ENCODE measurements around the gene MAGI2. TPM values are rescaled to one million over a fixed set of nuclear protein-coding genes. Genes with fewer than 3 reads are reported as not detected.

MAGI2 gene
- total RNA-seq, 1 experiment from 2014 or later: 0.22 TPM

DNA sequence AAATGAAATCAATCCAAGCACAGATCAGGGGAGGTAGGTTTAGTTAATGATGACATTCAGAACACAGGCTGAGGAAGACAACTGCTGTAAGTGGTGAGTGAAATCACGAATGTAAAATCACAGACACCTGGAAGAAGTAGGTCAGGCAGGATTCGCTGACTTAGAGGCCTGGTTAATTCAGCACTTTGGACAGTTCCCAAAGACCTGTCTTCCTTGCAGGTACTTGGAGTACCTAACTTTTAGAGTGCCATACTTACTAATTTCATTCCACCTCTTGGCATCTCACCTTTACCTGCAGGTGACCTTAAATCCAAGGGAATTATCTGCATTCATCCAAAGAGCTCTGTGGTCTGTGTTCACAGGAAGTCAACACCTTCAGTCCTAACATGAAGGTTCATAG lies 832.5 kb downstream of the MAGI2 start:
- Histone ChIP-seq H3K27me3 (ENCODE audit: insufficient read depth, low read length) (no peaks in the 10 kb centered on the region), H3K9me3 (ENCODE audit: control insufficient read depth in 1 of 2, insufficient read depth in 1 of 2, low read depth in 1 of 2, low read length in 2 of 2) (no peaks in the 10 kb centered on the region), H3K4me2 (ENCODE audit: low read length) (no peak overlapping the region), H3K36me3 (ENCODE audit: control insufficient read depth in 1 of 2, insufficient read depth in 2 of 2, low read length in 2 of 2) (no peaks in the 10 kb centered on the region), H3K9me2 (ENCODE audit: insufficient read depth) (no peaks in the 10 kb centered on the region), H4K20me1 (ENCODE audit: insufficient read depth) (no peaks in the 10 kb centered on the region), H3K27ac (ENCODE audit: low read depth, low read length) (no peak overlapping the region), H3K9ac (ENCODE audit: low read length) (no peak overlapping the region), H3K4me1 (ENCODE audit: control insufficient read depth in 1 of 2, insufficient read depth in 2 of 2, low read length in 2 of 2) (no peaks in the 10 kb centered on the region), H2AFZ (ENCODE audit: low read depth, low read length, poor library complexity, severe bottlenecking) (no peak overlapping the region), H3K79me2 (ENCODE audit: insufficient read depth, low read length) (no peaks in the 10 kb centered on the region), H3K4me3 (replicated peaks in 1 of 2; ENCODE audit: low read depth in 1 of 2, low read length in 2 of 2) (no peak overlapping the region)
- intact Hi-C loops (cut with micrococcal nuclease): no loop called here
- POLR2A ChIA-PET: no interaction called here
- RAD21 ChIA-PET (ENCODE audit: low non-redundant PET in 1 of 2, low total read pairs in 2 of 2, uncharacterized antibody in 2 of 2, unreplicated experiment in 2 of 2): no interaction called here
- CTCF ChIA-PET: no interaction called here
- no peak for ATAC-seq
- TF ChIP-seq TCF7L2 (IDR thresholded peaks at IDR 0.05; ENCODE audit: borderline replicate concordance, extremely low read depth, insufficient read depth, insufficient read length) (no peak), SIN3A (IDR thresholded peaks at IDR 0.05; ENCODE audit: low read depth) (no peak), POLR2A (IDR thresholded peaks at IDR 0.05; ENCODE audit: borderline replicate concordance, extremely low read depth, insufficient read depth, insufficient read length) (no peak), REST (IDR thresholded peaks at IDR 0.05; ENCODE audit: low read depth) (peak; percentile 82)
- TF ChIP-seq, protein P1, sequence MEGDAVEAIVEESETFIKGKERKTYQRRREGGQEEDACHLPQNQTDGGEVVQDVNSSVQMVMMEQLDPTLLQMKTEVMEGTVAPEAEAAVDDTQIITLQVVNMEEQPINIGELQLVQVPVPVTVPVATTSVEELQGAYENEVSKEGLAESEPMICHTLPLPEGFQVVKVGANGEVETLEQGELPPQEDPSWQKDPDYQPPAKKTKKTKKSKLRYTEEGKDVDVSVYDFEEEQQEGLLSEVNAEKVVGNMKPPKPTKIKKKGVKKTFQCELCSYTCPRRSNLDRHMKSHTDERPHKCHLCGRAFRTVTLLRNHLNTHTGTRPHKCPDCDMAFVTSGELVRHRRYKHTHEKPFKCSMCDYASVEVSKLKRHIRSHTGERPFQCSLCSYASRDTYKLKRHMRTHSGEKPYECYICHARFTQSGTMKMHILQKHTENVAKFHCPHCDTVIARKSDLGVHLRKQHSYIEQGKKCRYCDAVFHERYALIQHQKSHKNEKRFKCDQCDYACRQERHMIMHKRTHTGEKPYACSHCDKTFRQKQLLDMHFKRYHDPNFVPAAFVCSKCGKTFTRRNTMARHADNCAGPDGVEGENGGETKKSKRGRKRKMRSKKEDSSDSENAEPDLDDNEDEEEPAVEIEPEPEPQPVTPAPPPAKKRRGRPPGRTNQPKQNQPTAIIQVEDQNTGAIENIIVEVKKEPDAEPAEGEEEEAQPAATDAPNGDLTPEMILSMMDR (IDR thresholded peaks at IDR 0.05 in 2 of 3, conservative IDR thresholded peaks at IDR 0.05 in 1 of 3; ENCODE audit: borderline replicate concordance in 1 of 3, insufficient read depth in 1 of 3, low read depth in 2 of 3, low read length in 2 of 3): no peak
- DNase-seq (ENCODE audit: low read depth, low spot score): no peak
- BruUV-seq (replicated peaks): no TSS peak
